GM19438 (cell line): ENCODE measurements around the gene CMIP.

Experiments
- ATAC-seq: cut with Tn5 transposase; IDR thresholded peaks from one replicate; pipeline ENCODE4 v1.9.1; 2021; ENCODE audit warnings: low read depth; ENCODE audit not compliant: unreplicated experiment

Gene CMIP

DNA sequence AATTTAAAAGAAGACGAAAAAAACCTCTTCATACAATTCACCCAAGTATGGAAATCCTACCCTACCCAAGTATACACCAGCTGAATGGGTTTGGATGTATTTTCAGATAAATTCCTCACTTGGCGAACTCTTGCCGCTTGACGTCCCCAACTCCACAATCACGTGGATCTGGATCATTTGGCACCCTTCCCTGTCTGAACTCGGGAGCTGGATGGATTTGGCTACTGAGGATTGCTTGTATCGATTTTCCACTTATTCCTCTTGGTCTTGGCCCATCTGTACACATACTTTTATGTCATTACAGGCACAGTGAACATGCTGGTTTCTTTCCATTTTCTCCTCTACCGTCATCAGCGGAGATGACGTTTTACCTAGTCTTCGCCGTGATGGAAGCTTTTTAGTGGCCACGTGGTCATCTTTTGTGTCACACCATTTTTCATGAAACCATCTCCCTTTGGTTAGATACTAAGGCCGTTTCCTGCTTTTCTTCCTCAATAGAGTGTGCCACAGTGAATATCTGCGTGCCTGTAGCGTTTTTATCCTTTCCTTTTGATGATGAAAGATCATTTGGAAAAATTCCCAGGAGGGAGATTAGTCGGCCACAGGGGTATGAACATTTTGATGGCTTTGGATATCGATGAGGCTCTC is 47.1 kb downstream of the CMIP start:
- no peak for ATAC-seq

DNA sequence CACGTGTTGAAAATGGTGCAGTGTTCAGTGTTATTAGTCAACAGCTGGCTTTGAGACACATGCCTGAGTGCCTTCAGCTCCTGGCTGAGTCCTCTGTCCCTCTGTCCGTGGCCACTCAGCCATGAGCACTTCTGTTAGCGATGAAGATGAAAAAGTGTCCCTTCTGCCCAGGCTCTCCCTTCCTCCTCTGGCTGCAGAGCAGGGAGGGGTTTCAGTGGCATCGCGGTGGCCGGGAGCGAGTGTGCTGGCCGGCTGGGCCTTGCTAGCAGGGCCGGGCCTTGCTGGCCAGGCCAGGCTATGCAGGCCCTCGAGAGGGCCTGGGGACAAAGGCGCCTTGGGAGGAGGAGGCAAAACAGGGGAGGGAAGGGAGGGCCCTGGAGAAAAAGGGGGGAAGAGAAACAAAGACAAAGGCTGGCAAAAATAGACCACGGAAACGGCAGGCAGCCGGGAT is 47.7 kb downstream of the CMIP start:
- no peak for ATAC-seq

DNA sequence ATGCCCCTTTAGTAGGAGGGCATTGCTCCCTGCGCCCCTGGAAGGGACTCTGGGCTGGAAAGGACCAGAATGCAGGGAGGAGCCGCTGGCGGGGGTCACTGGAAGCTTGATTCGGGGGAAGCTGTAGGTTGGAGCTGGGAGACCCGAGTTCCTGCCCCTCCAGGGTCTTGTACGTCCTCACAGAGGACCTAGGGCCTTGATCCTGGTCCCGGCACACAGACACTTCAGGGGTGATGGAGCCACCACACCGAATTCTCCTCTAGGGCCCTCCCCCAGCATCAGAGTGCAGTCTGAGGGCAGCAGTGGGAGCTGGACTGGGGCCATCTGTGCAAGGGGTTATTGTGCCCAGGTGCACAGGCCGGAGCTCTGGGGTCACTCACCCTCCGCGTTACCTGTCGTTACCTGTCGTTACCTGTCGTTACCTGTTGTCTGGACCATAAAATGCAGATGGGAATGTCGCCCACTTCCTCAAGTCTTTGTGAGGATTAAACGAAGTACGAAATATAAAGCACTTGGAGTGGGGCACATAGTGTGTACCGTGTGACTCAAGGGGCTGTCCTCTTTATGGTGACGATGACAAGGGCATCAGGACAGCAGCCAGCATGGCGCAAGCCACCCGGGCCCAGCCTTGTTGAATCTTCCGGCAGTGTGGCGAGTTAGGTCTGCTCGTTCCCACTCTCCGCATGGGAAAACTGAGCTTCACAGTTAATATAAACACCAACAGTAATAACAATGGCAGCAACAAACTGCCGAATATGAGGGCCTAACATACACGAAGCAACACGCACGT is 48.6 kb downstream of the CMIP start:
- no peak for ATAC-seq

DNA sequence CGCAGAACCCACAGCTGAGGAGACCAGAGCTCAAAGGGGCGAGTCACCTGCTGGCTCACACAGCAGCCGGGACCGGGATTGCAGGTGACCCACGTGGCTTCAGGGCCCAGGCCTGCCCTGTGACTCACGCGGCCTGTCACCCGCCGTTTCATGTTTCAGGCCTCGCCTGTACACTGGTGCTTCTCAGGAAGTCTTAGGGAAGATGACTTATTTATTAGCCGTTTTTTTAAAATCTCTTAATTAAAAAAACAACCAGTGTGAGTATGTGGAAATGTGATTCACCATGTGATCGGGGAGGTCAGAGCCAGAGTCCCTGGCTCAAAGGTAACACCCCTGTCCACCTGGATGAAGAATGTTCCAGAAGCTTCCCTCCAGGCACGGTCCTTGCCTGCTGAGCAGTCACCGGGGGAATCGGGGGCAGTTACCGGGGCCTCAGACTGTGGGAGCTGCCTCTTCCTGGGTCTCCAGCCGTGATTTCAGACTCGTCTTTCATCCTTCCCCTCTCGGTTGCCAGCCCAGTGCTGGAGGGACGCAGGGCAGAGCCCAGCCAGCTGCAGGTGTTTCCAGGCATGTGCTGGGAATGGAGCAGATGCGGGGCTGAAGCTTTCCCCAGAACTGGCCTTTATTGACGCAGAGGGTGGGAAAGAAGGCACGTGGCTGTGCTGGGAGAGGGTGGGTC is 49.3 kb downstream of the CMIP start:
- no peak for ATAC-seq

DNA sequence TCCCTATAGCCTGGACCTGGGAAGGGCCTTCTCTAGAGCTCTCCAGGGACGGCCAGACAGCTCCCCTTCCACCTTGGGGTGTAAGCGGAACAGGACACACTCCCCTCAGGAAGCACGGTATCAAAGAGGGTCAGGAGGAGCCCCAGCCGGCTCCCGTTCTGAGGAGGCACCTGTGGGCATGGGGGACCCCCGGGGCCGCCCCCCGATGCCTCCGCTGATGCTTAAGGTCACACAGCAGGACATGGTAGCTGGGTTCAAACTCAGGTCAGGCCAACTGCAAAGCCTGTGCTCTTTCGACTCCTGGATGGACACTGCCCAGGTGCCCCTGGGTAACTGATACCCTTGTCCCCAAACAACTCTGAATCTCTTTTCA is 49.8 kb downstream of the CMIP start:
- ATAC-seq, result no peak

DNA sequence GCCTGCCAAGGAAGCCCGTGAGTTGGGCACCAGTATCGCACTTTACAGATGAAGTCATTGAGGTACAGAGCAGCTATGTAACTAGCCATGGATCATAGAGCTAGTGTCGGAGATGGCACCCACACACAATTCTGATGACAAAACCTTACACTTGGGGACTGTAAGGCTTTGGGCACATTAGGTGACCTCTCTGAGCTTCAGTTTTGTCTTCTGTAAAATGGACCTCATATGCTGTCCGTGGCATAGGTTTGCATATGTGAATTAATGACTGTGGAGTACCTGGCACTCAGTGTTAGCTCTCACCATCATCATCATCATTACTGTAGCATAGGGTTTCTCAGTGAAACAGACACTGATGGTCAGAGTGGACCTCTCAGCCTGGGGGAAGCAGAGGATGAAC is 50.3 kb downstream of the CMIP start:
- no peak for ATAC-seq

DNA sequence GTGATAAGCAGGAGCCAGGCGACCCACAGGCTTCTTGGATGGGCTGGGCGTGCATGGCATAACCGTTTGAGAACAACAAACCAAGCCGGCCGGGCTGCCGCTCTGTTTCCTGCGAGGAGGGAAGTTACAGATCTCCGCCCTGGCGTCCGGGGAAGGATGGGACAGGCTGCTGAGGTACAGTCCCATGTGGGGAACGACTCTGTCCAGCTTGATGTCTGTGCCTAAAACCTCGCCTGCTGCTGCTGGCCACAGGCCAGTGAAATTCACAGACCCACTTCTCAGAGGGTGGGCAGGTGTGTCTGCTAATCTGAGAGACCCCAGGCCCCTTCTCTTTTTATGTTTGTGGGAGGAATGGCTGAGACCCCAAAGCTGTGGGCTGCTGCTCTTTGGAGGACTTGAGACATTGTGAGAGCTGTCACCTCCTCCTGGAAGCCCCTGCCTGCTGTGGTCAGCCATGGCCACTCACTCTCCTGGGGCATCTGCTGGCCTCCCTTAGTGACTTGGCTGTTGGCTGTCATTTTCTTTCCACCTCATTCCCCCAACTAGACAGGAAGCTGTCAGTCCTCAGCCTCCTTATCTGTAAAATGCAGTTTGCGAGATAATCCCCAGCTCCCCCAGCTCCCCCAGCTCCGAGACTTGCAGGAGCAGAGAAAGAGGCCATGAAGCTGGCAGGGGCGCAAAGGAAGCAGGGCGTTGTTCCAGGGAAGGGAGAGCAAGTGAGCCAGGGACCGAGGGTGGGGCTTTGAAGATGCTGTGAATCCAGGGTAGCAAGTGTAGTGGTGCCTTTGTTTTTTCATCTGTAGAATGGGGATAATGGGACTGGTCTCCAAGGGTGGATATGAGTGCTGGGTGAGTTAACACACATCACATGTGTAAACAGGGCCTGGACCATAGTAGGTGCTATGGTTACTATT is 51.0 kb downstream of the CMIP start:
- ATAC-seq, result no peak

DNA sequence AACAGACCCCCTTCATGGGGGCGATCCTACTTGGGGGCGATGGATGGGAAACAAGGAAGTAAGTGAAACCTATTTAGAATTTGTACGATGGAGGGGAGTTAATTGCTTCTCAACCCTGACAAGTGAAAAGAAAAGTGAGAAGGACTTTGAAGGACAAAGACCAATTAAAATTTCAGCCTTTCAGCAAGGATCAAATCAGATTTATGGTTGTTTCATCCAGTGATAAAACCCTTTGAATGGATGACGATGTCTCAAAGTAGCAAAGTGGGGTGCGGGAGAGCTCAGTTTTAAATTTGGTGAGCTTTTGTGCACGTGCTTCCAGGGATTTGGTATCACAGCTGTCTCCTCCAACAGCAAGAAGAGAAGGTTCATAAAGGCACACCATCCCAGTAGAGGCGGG is 51.7 kb downstream of the CMIP start:
- no peak for ATAC-seq

DNA sequence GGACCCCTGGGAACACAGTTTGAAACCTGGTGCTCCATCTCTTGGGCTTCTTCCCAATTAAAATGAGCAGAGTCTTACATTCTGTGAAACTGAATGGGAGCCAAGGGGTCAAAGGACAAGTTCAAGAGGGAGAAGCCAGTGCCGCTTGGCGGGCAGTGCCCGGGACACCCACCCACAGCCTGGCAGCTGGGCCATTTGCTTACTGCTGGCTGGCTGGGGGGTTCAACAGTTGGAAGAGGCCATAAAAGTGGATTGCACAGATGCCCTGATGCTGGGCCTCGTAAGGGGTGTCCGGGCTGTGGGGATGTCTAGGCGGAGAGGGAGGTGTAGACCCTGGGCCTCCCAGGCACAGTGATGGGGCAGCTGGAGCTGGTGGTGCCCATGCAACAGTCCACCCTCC is 52.1 kb downstream of the CMIP start:
- no peak for ATAC-seq

DNA sequence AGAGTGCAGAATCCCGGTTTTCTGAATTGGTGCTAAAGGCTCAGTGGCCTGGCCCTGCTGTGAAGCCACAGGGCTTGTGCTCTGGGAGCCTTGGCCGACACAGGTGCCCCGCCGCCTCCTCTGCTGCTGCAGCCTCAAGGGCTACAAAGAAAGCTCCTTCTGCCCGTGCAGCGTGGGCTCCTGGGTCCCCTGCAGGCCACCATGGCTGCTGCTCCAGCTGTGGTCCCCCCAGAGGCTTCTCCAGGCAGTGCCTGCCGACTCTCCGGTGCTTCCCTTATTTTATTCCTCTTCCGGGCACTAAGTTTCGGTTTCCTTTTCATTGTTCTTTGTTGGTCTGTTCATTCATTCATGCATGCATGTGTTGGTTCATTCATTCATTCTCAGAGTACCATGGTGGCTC is 53.1 kb downstream of the CMIP start:
- ATAC-seq, result peak; percentile 55

DNA sequence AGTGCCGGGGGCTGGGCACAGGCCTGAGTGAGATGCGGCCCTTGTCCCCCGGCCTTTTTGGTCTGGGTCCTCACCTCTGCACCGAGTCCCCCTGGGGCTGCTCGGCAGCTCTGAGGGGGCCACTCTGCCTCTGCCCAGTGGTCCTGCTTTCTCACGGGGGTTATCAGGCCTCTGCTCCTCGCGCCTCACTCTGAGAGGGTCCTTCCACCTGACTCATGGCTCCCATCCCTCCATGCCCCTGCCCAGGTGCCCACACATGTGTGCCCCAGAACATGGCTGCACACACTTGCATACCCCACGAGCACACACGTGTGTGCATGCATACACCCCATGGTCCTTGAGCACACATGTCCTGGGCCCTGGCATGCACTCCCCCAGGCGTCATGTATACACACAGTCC is 53.7 kb downstream of the CMIP start:
- no peak for ATAC-seq

DNA sequence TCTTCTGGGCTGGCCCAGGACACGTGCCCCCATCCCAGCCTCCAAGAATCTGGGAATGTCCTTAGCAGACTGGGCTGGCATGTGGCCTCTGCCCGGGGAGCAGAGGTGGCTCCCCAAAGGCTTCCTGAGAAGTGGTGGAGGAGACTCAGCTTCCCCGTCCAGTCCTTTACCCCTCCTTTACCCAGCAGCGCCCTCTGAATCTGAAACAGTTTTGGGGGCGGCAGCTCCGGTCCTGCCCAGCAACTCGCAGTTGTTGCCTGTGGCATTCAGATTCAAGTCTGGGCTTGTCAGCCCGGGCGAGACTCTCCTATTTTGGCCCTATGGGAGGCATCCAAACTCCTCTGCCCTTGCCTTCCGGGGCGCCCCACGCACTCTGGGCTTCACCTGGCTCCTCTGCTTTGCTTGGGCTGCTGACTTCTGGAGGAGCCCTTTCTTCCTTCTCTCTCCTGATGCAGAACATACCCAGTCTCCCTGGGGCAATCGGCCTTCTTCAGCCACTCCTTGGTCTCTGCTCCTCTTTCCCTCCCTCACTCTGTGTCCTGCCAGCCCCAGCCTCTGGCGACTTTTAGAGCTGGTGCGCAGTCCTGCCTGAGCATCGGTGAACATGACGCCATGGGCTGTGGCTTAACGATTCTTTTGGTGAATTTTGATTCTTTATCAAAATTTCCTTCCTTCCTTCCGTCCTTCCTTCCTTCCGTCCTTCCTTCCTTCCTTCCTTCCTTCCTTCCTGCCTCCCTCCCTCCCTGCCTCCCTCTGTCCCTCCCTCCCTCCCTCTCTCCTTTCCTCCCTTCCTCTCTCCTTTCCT is 55.2 kb downstream of the CMIP start:
- ATAC-seq, result no peak

DNA sequence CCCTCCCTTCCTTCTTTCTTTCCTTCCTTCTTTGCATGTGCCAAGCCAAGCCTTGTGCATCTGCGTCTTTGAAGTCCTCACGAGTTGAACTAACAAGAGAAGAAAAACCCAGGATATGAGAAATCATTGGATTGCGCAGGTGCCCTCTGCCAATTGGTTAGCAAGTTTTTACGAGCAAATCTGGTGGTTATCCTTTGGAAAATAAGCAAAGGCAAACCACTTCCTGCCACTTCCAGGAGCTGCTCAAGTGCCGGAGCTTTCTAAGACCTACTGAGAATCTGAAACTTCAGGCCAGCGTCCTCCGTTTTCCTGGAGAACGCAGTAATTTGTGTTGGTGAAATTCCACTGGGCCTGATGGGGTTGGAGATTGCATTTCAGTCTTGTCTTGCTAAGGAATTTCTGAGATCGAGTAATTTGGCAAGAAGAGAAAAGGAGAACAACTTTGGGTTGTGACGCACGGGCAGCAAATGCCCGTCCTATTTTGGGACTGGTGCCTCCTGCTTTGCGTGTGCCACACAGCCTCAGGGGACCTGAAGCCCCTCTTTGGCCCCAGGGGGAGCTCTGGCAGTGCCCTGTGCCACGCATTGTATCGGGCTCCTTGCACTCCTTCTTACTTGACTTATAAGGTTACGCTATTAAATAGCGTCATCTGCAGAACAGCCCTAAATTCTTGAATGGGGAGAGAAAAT is 56.4 kb downstream of the CMIP start:
- no peak for ATAC-seq

DNA sequence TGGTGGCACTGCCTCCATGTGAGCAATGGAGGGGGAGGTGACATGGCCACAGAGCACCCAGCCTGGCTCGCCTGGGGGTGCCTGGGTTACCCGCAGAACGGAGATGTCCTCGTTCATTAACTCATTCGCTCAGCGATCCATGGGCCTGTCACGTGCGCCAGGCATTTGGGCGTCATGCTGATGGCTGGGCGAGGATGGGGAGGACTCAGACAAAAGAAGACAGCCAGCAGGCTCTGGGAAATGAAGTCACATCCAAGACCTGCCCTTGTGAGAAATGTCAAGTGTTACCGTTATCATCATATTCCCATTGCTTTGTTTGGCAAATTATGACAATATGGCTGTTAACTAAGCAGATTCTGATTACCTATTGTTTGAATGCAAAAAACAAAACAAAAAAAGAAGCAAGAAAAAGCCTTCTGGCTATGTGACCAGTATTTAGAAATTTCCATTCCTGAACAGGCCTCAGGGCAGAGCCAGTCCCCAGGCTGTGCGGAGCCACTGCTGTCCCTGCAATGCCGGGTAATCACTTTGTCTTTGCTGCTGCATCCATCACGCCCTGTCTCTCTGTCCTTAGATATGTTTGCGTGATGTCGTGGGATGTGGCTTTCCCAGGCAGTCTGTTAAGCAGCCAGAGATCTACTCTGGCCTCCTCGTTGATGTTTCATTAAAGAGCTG is 57.9 kb downstream of the CMIP start:
- no peak for ATAC-seq

DNA sequence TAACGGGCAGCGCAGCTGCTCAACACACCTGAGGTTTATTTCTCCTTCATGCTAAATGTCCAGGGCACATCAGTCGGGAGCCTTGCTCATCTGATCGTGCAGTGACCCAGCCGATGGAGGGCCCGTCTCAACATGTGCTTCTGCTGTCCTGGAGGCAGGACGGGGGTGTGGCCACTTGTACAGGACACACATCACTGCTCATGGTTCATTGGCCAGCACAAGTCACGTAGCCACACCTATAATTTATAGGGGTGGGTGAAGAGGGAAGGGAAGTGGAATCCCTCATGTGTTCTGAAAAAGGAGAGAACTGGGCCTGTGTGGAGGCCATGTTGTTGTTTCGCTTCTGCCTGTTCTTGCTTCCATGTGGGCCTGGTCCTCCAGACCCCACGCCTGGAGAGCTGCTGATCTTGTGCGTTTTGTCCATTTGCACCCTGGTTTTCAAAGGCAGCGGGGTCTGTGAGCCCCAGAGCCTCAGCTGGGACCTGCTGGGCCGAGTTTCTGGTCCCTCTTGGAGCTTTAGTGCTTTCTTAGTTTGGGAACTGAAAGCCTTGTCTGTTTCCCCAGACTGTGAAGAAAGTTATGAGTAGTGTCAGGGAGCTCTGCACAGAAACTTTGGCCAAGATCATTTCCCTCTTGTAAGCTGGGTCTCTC is 60.5 kb downstream of the CMIP start:
- peak; percentile 81 for ATAC-seq

DNA sequence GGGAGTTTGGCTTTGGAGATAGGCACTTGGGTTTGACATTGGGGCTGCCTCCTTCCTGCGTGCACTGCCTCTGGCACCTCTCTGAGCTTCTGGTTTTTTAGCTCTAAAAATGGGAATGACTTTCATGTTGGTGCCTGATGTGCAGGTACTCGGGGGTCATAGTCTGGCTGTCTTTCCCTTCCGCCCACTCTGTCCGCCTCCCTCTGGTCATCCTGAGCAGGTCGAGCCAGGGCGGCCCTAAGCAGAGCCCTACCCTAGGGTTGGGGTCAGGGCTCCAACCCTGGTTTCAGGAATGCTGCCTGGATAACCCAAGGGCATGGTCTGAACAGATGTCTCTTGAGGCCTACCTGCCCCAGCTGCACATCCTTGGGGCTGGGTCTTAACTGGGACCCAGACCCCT is 64.8 kb downstream of the CMIP start:
- no peak for ATAC-seq

DNA sequence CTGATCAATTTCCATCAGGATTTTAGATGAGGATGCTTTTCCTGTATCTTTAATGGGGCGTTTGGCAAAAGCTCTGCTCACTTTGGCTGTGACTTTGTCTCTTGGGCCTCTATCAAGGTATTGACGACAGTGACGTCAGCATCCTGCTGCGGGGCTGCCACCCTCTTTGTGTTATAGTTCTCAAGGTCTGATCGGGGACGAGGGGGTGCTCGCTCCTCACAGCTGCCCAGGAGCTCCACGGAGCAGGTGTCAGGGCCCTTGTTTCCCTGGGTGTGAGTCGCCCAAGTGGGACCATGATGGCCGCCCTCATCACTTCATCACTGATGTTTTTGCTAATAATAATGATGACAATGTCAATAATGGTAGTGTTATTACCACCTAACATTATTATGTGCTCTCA is 65.4 kb downstream of the CMIP start:
- ATAC-seq, result no peak

DNA sequence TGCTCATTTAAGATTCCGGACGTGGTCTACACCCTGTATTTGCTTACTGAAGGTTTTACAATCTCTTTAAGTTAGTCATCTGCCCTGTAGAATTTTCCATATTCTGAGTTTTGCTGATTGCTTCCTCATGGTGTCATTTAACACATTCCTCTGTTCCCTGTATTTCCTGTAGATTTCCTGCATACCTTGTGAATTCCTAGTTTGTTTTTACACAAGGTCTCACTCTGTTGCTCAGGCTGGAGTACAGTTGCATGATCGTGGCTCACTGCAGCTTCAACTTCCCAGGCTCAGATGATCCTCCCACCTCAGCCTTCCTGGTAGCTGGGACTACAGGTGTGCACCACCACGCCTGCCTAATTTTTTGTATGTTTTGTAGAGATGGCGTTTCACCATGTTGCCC is 66.8 kb downstream of the CMIP start:
- ATAC-seq, result no peak
